Psoas muscle (tissue), 8 donors: ENCODE measurements around the gene PTPRD. TPM values are rescaled to one million over a fixed set of nuclear protein-coding genes. Genes with fewer than 3 reads are reported as not detected.

ENCODE experiments used
- ATAC-seq, 4 donors: fragments of 200-7000 bp; cut with Tn5 transposase; one replicate each; pipeline ENCODE4 v1.9.1; 2020; ENCODE audit warnings: moderate library complexity in 3 of 4, mild to moderate bottlenecking in 2 of 4
- DNase-seq, 2 donors: peaks; one replicate each; pipeline ENCODE4 v3.0.0-alpha.2; 2020
- H3K27ac ChIP-seq: fragments of 200-600 bp; one replicate; pipeline ENCODE4 v1.8.0; 2022
- H3K27me3 ChIP-seq, 3 donors: fragments of 200-600 bp in 1 of 3; one replicate each; pipeline versions ENCODE4 v1.6.1 to v1.8.0; 2013 to 2022; ENCODE audit warnings: low read length in 2 of 3, mild to moderate bottlenecking in 2 of 3, moderate library complexity in 1 of 3; ENCODE audit not compliant: insufficient read depth in 3 of 3
- H3K36me3 ChIP-seq, 2 donors: fragments of 200-600 bp in 1 of 2; one replicate each; pipeline versions ENCODE4 v1.6.1 to v1.8.0; 2013 to 2022; ENCODE audit warnings: low read depth in 1 of 2, mild to moderate bottlenecking in 1 of 2, moderate library complexity in 1 of 2; ENCODE audit not compliant: insufficient read depth in 1 of 2
- H3K4me1 ChIP-seq: fragments of 200-600 bp; one replicate; pipeline ENCODE4 v1.8.0; 2022
- H3K4me3 ChIP-seq: fragments of 200-600 bp; one replicate; pipeline ENCODE4 v1.8.0; 2022; ENCODE audit warnings: mild to moderate bottlenecking
- H3K9me3 ChIP-seq: fragments of 200-600 bp; one replicate; pipeline ENCODE4 v1.8.0; 2022
- CTCF ChIP-seq: fragments of 200-600 bp; IDR thresholded peaks from one replicate; pipeline ENCODE4 v1.8.0; 2022; ENCODE audit warnings: antibody characterized with exemption
- WGBS, 3 donors: extraction: QIAGEN DNeasy Blood & Tissue Kit; methylation state at CpG; one replicate each; pipeline versions ENCODE4 v1.1.6 to v1.1.7; 2013; 5-methylcytosine and 5-hydroxymethylcytosine counted together
- intact Hi-C, 2 donors: fragments of 100-400 bp; cut with DNase I; formaldehyde crosslinking; loops; one replicate each; pipeline versions ENCODE4 v1.11.0 to v1.14.2; 2022
- polyA plus RNA-seq, 3 donors: library from polyadenylated mRNA; stranded (reverse); fragments of 200-250 nt; gene quantifications; one replicate each; pipeline ENCODE4 v1.2.3, GENCODE V29; 2013
- total RNA-seq, 4 donors: library from RNA; stranded (reverse); fragmentation: NEBNext Ultra II Directional in 2 of 4; extraction: Animal tissue kit (Norgen Biotek cat#: 25700) in 2 of 4; gene quantifications; one replicate each; pipeline versions ENCODE4 v1.2.1 to v1.2.4, GENCODE V29; 2021 to 2023
- donor health status: healthy with polysubstance abuse.
- donor health status: DM: no; HTN: no; CAD: no; lungs with moderate emphysema.
- donor health status: Bipolar disorder and iron deficiency.
- donor health status: healthy.
- donor health status: DM: yes; HTN: yes; CAD: no.
- donor health status: DM: no; HTN: no; CAD: no.
- donor health status: DM: no; HTN: no; CAD: no.
- donor health status: DM: yes; HTN: yes; CAD: no.

PTPRD gene
- total and polyA plus RNA-seq, 7 donors, result 0.44 to 3.1 (median 0.91) TPM

- 9 to 12% (median 9%) methylated on average over 2 of the region's 2 CpGs for WGBS, 3 donors
- H3K4me3 ChIP-seq, result no peak overlapping the region
- intact Hi-C loops, result no loop called here
- H3K36me3 ChIP-seq, result no peaks in the 10 kb centered on the region
- no peak for DNase-seq
- H3K9me3 ChIP-seq, result no peaks in the 10 kb centered on the region
- no peak for TF ChIP-seq CTCF
- ATAC-seq, result no peak
- H3K27ac ChIP-seq, result no peak overlapping the region
- no peaks in the 10 kb centered on the region for H3K27me3 ChIP-seq
- no peaks in the 10 kb centered on the region for H3K4me1 ChIP-seq
These were observed 651.3 kb downstream of the PTPRD start for GRCh38 chr9:9961487-9961886.

- no peak for ATAC-seq
- Histone ChIP-seq H3K4me1 (no peaks in the 10 kb centered on the region), H3K4me3 (no peak overlapping the region), H3K9me3 (no peaks in the 10 kb centered on the region), H3K36me3 (no peaks in the 10 kb centered on the region), H3K27ac (no peak overlapping the region), H3K27me3 (no peaks in the 10 kb centered on the region)
- no peak for TF ChIP-seq CTCF
- WGBS, 3 donors, result 70 to 72% (median 70%) methylated on average over 3 of the region's 3 CpGs
- no peak for DNase-seq
- intact Hi-C loops, result no loop called here
These were observed 661.1 kb downstream of the PTPRD start for GRCh38 chr9:9951556-9952160.

GRCh38 chr9:9950813-9951212, 662.0 kb downstream of the PTPRD start:
- Histone ChIP-seq H3K27ac (no peak overlapping the region), H3K9me3 (no peaks in the 10 kb centered on the region), H3K4me3 (no peak overlapping the region), H3K27me3 (no peaks in the 10 kb centered on the region), H3K4me1 (no peaks in the 10 kb centered on the region), H3K36me3 (no peaks in the 10 kb centered on the region)
- ATAC-seq (no peak), DNase-seq (no peak)
- TF ChIP-seq CTCF, result no peak
- intact Hi-C loops, result no loop called here
- 78 to 89% (median 81%) methylated on average over 1 of the region's 1 CpG for WGBS, 3 donors

GRCh38 chr9:9949978-9950377, 662.8 kb downstream of the PTPRD start:
- 41 to 50% (median 43%) methylated on average over 4 of the region's 4 CpGs for WGBS, 3 donors
- no peak overlapping the region for H3K4me3 ChIP-seq
- H3K27me3 ChIP-seq, result no peaks in the 10 kb centered on the region
- DNase-seq, result no peak
- no peak for TF ChIP-seq CTCF
- H3K9me3 ChIP-seq, result no peaks in the 10 kb centered on the region
- H3K4me1 ChIP-seq, result no peaks in the 10 kb centered on the region
- H3K36me3 ChIP-seq, result no peaks in the 10 kb centered on the region
- H3K27ac ChIP-seq, result no peak overlapping the region
- intact Hi-C loops, result no loop called here
- ATAC-seq, result no peak

- TF ChIP-seq CTCF, result no peak
- no peak for DNase-seq
- intact Hi-C loops, result no loop called here
- no peak overlapping the region for H3K4me3 ChIP-seq
- no peak overlapping the region for H3K27ac ChIP-seq
- ATAC-seq, result no peak
- H3K9me3 ChIP-seq, result no peaks in the 10 kb centered on the region
- no peaks in the 10 kb centered on the region for H3K36me3 ChIP-seq
- H3K4me1 ChIP-seq, result no peaks in the 10 kb centered on the region
- WGBS, 3 donors, result 60 to 64% (median 61%) methylated on average over 4 of the region's 4 CpGs
- H3K27me3 ChIP-seq, result no peaks in the 10 kb centered on the region
These were observed 663.4 kb downstream of the PTPRD start for GRCh38 chr9:9949368-9949767.
